NCI-H1436 (cell line): ENCODE data around the gene DNAJC25.
A peak's percentile ranks its signal among the peaks of the same experiment; 100 is the strongest.
"Not testable (repeated sequence)": the region's sequence is repeated elsewhere in the genome, so short reads cannot be mapped to it uniquely, and the experiment has no call there.

Source experiments
- DNase-seq: peaks from one replicate; lab custom pipeline; 2025; lab: John Stamatoyannopoulos, UW

Gene DNAJC25

DNA sequence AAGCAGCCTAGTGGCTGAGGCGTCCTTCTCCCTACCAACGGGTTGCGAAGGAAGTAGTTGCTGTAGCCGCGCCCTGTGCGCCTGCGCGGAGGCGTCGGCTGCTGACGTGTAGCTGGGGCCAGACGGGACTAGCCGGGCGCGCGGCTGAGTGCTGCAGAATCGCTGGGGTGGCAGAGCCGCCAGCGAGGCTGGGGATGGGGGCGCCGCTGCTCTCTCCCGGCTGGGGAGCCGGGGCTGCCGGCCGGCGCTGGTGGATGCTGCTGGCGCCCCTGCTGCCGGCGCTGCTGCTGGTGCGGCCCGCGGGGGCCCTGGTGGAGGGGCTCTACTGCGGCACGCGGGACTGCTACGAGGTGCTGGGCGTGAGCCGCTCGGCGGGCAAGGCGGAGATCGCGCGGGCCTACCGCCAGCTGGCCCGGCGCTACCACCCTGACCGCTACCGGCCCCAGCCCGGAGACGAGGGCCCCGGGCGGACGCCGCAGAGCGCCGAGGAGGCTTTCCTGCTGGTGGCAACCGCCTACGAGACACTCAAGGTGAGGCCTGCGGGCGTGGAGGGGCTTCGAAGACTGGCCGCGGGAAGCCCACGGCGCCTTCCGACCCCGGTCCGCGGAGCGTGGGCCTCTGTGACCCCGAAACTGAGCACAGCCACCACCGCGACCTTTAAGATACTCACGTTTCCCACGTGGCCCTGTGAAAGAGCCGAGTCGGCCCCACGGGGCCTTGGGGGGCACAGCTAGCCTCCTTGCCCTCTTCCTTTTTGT lies at the start of gene DNAJC25:
Gene DNAJC25 (plus strand): TSS at position 121 of the 758 bp plus-strand sequence. CDS start 74 bp downstream, at position 195.
- peak; percentile 95 for DNase-seq

- DNase-seq = no peak
Measured at GRCh38 chr9:111582888-111583287, 48.2 kb upstream of the DNAJC25 start.

- no peak for DNase-seq
Measured at GRCh38 chr9:111586378-111586777, 44.8 kb upstream of the DNAJC25 start.

GRCh38 chr9:111588846-111589245 lies 42.3 kb upstream of the DNAJC25 start:
- DNase-seq = no peak

GRCh38 chr9:111597852-111598732 lies 33.0 kb upstream of the DNAJC25 start:
- peak; percentile 26 for DNase-seq

- DNase-seq = no peak
Measured at GRCh38 chr9:111598733-111599091, 32.4 kb upstream of the DNAJC25 start.

DNA sequence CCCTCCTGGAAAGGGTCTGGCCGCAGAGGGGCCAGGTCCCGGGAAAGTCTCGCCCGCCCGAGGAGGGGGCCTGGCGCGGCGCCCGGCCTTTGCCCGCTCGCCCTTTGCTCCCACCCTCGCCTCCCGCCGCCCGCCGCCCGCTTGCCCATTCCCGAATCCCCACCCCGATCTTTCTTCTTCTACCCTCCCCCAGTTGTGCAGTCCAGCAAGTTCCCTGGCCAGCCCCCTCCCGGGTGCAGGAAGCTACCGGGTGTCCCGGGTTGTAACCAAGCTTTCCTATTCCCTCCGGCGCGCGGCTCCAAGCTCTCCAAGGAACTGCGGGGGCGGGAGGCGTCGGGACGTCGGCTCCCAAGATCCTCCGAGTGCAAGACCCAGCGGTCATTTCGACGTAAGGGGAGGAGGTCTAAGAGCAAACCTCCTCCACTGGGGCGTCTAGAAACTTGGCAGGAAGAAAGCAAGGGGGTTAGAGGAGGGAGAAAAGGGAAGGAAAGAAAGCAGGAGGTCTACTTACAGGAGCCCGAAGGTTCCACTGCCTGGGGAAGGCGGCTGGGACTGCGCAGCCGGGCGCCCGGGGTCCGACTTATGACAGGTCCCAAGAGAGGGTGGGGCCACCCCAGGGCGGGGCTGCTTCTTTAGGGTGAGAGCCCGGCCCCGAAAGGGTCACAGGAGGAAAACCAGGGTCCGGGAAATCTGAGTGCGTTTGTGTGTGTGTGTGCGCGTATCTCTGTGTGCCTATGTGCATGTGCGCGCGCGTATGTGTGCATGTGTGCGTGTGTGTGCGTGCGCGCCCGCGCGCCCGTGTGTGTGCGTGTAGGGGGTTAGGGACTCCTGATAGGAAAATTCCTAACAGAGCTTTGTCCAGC lies 31.8 kb upstream of the DNAJC25 start, which contains the start of gene PTGR1:
Gene PTGR1 (minus strand): TSS at position 556 of the 863 bp plus-strand sequence. CDS start 2,225 bp downstream, outside the sequence.
- no peak for DNase-seq

GRCh38 chr9:111599955-111600343 lies 31.2 kb upstream of the DNAJC25 start:
- DNase-seq = no peak

DNA sequence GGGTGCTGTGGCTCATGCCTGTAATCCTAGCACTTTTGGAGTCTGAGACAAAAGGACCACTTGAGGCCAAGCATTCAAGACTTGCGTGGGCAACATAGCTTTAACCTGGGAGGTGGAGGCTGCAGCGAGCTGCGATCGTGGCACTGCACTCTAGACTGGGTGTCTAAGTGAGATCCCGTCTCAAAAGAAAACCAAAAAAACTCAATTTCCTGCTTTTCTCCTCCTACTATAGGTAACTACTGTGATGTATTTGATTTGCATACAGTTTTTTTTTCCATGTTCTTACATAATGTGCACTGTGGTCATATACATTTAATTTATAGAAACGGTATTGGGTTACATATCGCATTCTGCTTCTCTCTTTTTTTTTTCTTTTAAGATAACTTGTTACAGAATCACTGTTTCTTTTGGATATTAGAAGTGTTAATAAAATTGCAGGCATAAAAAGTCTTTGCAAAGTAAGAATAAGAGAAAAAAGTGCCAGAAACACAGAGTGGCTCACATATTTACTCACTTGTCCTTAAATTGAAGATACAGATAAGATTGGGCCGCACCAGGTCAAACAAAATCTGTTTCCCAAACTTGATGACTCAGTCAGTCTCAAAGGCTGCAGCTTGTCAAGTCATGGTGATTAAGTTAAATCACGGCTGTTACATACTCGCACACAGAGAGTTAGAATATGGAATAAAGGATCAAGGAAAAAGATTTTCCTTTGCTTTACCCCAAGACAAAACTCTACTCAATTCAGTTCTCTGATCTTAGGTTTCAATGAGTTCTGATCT lies 29.7 kb upstream of the DNAJC25 start:
- no peak for DNase-seq

- no peak for DNase-seq
Measured at GRCh38 chr9:111603041-111603440, 28.1 kb upstream of the DNAJC25 start.

GRCh38 chr9:111604054-111604615 lies 27.0 kb upstream of the DNAJC25 start:
- no peak for DNase-seq

GRCh38 chr9:111605041-111605559 lies 26.0 kb upstream of the DNAJC25 start:
- DNase-seq = no peak

- no peak for DNase-seq
Measured at GRCh38 chr9:111610149-111610548, 21.0 kb upstream of the DNAJC25 start.

DNA sequence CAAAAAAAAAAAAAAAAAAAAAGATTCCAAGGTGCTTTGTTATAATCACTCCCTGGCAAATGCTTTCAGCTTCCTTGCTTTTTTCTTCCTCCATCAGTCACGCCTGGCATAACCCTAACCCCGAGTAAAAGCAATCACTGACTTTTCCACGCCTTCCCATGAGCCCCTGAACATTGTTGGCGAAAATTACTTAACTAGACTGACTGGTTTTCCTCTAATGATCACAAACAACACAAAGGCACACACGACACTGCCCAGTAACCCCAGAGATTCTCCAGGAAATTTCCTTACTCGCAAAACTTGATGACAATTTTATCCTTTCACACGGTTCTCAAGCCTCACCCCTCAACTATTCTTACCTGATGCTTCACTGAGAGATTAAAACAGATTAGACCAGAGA lies 20.3 kb upstream of the DNAJC25 start:
- DNase-seq = no peak

GRCh38 chr9:111613436-111614040 lies 17.6 kb upstream of the DNAJC25 start:
- DNase-seq = no peak

DNA sequence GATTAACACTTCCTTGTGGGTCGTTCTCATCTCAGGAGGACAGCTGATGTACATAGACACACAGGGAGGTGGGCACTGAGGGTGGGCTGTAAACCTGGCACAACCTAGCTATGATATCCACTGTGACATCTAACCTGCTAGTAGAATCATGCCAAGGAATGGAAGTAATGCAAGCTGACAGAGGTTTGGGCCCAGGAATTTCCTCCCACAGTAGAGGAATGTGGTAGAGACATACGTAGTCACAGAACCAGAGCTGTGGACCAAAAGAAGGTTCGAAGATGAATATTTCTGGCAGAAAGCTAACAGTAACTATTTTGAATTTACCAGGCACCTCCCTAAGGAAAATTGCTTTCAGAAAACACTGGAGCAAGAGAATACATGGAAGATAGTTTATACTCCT lies 15.2 kb upstream of the DNAJC25 start:
- DNase-seq = no peak

GRCh38 chr9:111617349-111617748 lies 13.8 kb upstream of the DNAJC25 start:
- DNase-seq = not testable (repeated sequence)

- DNase-seq = no peak
Measured at GRCh38 chr9:111621895-111622480, 9.1 kb upstream of the DNAJC25 start.

DNA sequence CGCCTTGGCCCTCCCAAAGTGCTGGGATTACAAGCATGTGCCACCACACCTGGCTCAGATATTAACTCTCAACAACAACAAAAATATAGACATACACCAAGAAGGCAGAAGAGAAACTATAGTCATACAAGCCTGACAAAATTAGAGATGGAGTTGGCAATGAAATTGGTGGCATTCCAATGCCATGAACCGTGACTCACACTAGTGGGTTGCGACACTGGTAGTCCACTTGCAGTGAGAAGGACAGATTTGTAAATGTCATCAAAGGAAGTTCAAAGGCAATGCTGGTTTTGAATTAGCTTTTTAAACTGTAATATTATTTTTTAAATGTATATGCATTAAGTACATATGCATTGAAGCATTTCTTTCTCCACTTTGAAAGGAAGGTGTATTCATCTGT lies 8.5 kb upstream of the DNAJC25 start:
- DNase-seq = no peak
